Measurements from ENCODE around the gene SMTN.
"Not testable (repeated sequence)": the region's sequence is repeated elsewhere in the genome, so short reads cannot be mapped to it uniquely, and the experiment has no call there.

Gene SMTN

GRCh38 chr22:31107894-31108218, 26.7 kb downstream of the SMTN start:
- peaks cover 3% of the 10 kb centered on the region; the same call in 1 of the 2 replicates for H3K9me3 ChIP-seq
- H3K27me3 ChIP-seq (ENCODE audit: low read depth): no peaks in the 10 kb centered on the region
- no peaks in the 10 kb centered on the region for H3K36me3 ChIP-seq (replicated peaks)
- in situ Hi-C loops (cut with MboI; ENCODE audit: low sequenced_read_pairs): no loop called here
- no peak for DNase-seq (ENCODE audit: low spot score in 2 of 2)
- peaks cover 10% of the 10 kb centered on the region for H3K4me1 ChIP-seq
- peak overlapping the region; percentile 78 for H3K4me3 ChIP-seq

GRCh38 chr22:31112547-31113091, 31.5 kb downstream of the SMTN start:
- H3K9me3 ChIP-seq; in situ Hi-C loops (cut with MboI; ENCODE audit: low sequenced_read_pairs); H3K36me3 ChIP-seq (replicated peaks); H3K27me3 ChIP-seq (ENCODE audit: low read depth); DNase-seq (ENCODE audit: low spot score in 2 of 2); H3K4me1 ChIP-seq; H3K4me3 ChIP-seq: not testable (repeated sequence)

- Histone ChIP-seq H3K9me3 (no peaks in the 10 kb centered on the region), H3K27me3 (ENCODE audit: low read depth) (no peaks in the 10 kb centered on the region), H3K4me3 (no peak overlapping the region), H3K4me1 (peaks cover 4% of the 10 kb centered on the region; the same call in 1 of the 2 replicates), H3K36me3 (replicated peaks) (no peaks in the 10 kb centered on the region)
- in situ Hi-C loops (cut with MboI; ENCODE audit: low sequenced_read_pairs): no loop called here
- no peak for DNase-seq (ENCODE audit: low spot score in 2 of 2)
Observed at GRCh38 chr22:31118046-31118820, 37.1 kb downstream of the SMTN start.

DNA sequence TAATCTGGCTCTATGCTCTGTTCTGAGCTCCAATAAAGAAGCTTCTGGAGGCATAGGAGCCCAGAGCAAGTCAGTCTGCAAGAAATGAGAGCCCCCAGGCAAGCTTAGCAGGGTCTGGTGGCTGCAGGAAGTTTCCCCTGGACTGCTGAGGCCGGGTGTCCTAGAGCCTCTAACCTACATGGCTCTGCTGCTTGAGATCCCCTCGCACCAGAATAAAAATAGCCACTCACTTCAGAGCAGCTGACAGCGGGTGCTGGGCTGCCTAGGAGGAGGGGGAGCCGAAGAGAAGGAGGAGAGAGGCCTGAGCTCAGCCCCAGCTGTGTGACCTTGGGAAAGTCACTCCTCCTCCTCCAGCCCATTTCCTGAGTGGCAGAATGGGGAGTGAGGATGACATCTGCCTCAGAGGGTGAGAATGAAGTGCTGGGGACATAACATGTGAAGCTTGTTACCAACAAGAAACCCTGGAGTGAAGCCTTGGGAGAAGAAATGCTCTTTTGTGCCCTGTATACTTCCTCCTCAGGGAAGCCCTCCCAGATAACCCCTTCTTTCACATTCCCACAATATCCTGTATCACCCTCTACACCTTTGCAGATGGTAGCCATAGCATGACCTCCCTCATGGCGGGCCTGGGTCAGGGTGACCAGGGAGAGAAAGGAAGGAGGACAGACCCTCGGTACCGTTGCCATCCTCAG, 38.1 kb downstream of the SMTN start:
- in situ Hi-C loops (cut with MboI; ENCODE audit: low sequenced_read_pairs): no loop called here
- no peaks in the 10 kb centered on the region for H3K27me3 ChIP-seq (ENCODE audit: low read depth)
- peaks cover 4% of the 10 kb centered on the region; the same call in 1 of the 2 replicates for H3K4me1 ChIP-seq

GRCh38 chr22:31120230-31120629, 39.1 kb downstream of the SMTN start:
- DNase-seq (ENCODE audit: low spot score in 2 of 2): no peak
- H3K27me3 ChIP-seq (ENCODE audit: low read depth): no peaks in the 10 kb centered on the region
- in situ Hi-C loops (cut with MboI; ENCODE audit: low sequenced_read_pairs): no loop called here
- H3K9me3 ChIP-seq: no peaks in the 10 kb centered on the region
- H3K36me3 ChIP-seq (replicated peaks): no peaks in the 10 kb centered on the region
- H3K4me3 ChIP-seq: no peak overlapping the region
- H3K4me1 ChIP-seq: peaks cover 4% of the 10 kb centered on the region; the same call in 1 of the 2 replicates

More for the DNA sequence above, 38.1 kb downstream of the SMTN start:
- DNase-seq (ENCODE audit: low spot score in 2 of 2): no peak
- Histone ChIP-seq H3K36me3 (replicated peaks) (no peaks in the 10 kb centered on the region), H3K9me3 (no peaks in the 10 kb centered on the region), H3K4me3 (no peak overlapping the region)

DNA sequence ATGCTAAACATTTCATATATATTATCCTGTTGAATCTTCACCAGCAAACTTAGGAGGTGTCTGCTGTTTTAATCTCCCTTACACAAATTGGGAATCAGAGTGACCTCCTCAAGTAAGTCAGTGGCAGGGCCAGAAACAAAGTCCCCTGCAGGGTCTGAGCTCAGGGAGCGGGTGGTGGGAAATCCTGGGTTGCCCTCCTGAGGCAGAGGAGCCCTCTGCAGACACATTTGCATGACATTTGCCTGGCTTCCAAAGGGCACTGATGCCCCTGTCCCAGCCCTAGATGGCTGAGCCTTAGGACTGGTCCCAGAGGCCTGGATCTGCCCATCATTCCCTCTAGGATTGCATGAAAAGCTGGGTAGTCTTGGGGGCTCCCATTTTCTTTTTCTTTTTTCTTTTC, 39.5 kb downstream of the SMTN start:
- DNase-seq (ENCODE audit: low spot score in 2 of 2): no peak
- Histone ChIP-seq H3K27me3 (ENCODE audit: low read depth) (no peaks in the 10 kb centered on the region), H3K36me3 (replicated peaks) (no peaks in the 10 kb centered on the region), H3K4me3 (no peak overlapping the region), H3K4me1 (peaks cover 4% of the 10 kb centered on the region; the same call in 1 of the 2 replicates), H3K9me3 (no peaks in the 10 kb centered on the region)
- in situ Hi-C loops (cut with MboI; ENCODE audit: low sequenced_read_pairs): no loop called here

GRCh38 chr22:31121403-31121802, 40.3 kb downstream of the SMTN start:
- H3K27me3 ChIP-seq (ENCODE audit: low read depth): no peaks in the 10 kb centered on the region
- no peaks in the 10 kb centered on the region for H3K36me3 ChIP-seq (replicated peaks)
- peaks cover 4% of the 10 kb centered on the region; the same call in 1 of the 2 replicates for H3K4me1 ChIP-seq
- no peak for DNase-seq (ENCODE audit: low spot score in 2 of 2)
- no peaks in the 10 kb centered on the region for H3K9me3 ChIP-seq
- no peak overlapping the region for H3K4me3 ChIP-seq
- in situ Hi-C loops (cut with MboI; ENCODE audit: low sequenced_read_pairs): no loop called here

DNA sequence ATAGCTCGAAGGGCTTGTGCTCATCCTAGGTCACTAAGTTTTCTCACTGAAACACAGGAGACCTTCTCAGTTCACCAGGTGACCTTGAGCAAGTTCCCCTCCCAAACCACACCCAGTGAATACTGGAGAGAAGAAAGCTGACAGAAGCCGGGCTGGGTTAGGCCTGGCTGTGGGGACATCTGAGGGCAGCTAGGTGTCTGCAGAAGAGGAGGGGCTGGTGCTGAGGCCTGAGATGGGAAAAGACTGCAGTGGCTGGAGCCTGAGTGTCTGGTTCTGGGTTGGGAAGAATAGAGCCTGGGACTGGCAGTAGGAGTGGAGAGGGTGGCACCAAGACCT, 41.0 kb downstream of the SMTN start:
- in situ Hi-C loops (cut with MboI; ENCODE audit: low sequenced_read_pairs): no loop called here
- Histone ChIP-seq H3K4me1 (peaks cover 4% of the 10 kb centered on the region; the same call in 1 of the 2 replicates), H3K27me3 (ENCODE audit: low read depth) (no peaks in the 10 kb centered on the region), H3K36me3 (replicated peaks) (no peaks in the 10 kb centered on the region), H3K4me3 (no peak overlapping the region), H3K9me3 (no peaks in the 10 kb centered on the region)
- DNase-seq (ENCODE audit: low spot score in 2 of 2): no peak

DNA sequence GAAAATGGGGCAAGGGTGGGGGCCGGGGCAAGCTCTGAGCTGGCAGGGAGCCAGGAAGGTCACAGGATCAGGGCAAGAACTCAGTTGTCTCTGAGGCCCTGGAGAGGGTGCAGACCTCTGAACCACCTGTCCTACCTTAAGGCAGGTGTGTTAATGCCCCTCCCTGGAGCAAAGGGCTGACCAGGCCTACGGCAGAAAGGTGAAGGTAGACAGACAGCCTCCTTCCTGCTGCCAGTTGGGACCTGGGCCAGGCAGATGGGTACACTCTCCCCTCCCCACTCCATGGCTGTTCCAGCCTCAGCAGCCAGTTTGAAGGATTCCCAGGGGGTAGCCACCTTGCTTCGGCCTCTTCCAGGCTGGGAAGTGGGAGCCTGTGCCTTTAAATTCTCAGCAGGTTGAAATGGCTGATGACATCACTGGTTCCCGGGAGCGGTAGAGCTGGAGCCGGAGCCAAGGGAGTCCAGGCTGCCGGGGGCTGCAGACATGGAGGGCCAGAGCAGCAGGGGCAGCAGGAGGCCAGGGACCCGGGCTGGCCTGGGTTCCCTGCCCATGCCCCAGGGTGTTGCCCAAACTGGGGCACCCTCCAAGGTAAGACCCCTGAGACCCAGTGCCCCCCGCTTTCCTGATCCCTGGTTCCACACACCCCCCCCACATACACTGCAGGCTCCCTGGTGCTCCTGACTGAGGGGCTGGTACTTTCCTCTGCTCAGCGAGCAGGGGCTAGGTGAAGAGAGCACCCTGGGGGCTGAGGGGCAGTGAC, 41.6 kb downstream of the SMTN start, which contains the start of gene INPP5J:
INPP5J (plus strand) TSS at position 435 of the 760 bp plus-strand sequence; CDS start at position 484, 49 bp downstream.
- peak; percentile 68 to 76 for DNase-seq (ENCODE audit: low spot score in 2 of 2)

GRCh38 chr22:31123292-31123602, 42.1 kb downstream of the SMTN start:
- Histone ChIP-seq H3K4me3 (peak overlapping the region; percentile 44), H3K4me1 (peaks cover 4% of the 10 kb centered on the region; the same call in 1 of the 2 replicates), H3K36me3 (replicated peaks) (no peaks in the 10 kb centered on the region), H3K9me3 (no peaks in the 10 kb centered on the region), H3K27me3 (ENCODE audit: low read depth) (no peaks in the 10 kb centered on the region)
- DNase-seq (ENCODE audit: low spot score in 2 of 2): no peak
- in situ Hi-C loops (cut with MboI; ENCODE audit: low sequenced_read_pairs): no loop called here

More for the DNA sequence above, 41.6 kb downstream of the SMTN start, which contains the start of gene INPP5J:
- Histone ChIP-seq H3K9me3 (no peaks in the 10 kb centered on the region), H3K36me3 (replicated peaks) (no peaks in the 10 kb centered on the region), H3K4me3 (peak within 1 kb of the TSS; percentile 44), H3K4me1 (peaks cover 4% of the 10 kb centered on the region; the same call in 1 of the 2 replicates), H3K27me3 (ENCODE audit: low read depth) (no peaks in the 10 kb centered on the region)
- in situ Hi-C loops (cut with MboI; ENCODE audit: low sequenced_read_pairs): no loop called here

DNA sequence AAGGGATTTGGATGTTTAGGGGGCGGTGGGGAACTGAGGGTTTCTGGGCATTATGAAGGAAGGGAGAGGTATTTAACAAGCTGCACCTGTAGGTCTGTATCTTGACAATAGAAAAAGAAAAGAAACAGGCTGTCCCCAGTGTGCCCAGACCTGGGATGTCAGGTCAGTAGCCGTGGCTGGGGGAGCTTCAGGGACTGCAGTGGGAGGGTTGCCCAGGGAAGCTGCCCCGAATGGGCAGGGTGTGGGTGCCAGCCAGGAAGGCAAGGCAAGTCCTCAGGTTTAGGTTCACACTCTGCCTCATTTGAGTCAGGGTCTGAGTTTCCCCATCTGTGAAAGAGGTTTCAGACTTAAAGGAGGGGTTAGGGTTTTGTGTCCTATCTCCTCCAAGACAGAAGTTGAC, 43.2 kb downstream of the SMTN start:
- H3K9me3 ChIP-seq: no peaks in the 10 kb centered on the region
- DNase-seq (ENCODE audit: low spot score in 2 of 2): peak in 1 of 2 experiments; percentile 3
- H3K36me3 ChIP-seq (replicated peaks): no peaks in the 10 kb centered on the region
- peaks cover 4% of the 10 kb centered on the region; the same call in 1 of the 2 replicates for H3K4me1 ChIP-seq
- in situ Hi-C loops (cut with MboI; ENCODE audit: low sequenced_read_pairs): no loop called here
- no peak overlapping the region for H3K4me3 ChIP-seq
- no peaks in the 10 kb centered on the region for H3K27me3 ChIP-seq (ENCODE audit: low read depth)

DNA sequence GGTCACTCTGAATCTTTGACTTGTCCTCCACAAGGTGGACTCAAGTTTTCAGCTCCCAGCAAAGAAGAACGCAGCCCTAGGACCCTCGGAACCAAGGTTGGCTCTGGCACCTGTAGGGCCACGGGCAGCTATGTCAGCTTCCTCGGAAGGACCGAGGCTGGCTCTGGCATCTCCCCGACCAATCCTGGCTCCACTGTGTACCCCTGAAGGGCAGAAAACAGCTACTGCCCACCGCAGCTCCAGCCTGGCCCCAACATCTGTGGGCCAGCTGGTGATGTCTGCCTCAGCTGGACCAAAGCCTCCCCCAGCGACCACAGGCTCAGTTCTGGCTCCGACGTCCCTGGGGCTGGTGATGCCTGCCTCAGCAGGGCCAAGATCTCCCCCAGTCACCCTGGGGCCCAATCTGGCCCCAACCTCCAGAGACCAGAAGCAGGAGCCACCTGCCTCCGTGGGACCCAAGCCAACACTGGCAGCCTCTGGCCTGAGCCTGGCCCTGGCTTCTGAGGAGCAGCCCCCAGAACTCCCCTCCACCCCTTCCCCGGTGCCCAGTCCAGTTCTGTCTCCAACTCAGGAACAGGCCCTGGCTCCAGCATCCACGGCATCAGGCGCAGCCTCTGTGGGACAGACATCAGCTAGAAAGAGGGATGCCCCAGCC, 43.8 kb downstream of the SMTN start:
- Histone ChIP-seq H3K27me3 (ENCODE audit: low read depth) (no peaks in the 10 kb centered on the region), H3K4me3 (no peak overlapping the region), H3K4me1 (peaks cover 4% of the 10 kb centered on the region; the same call in 1 of the 2 replicates), H3K9me3 (no peaks in the 10 kb centered on the region), H3K36me3 (replicated peaks) (no peaks in the 10 kb centered on the region)
- in situ Hi-C loops (cut with MboI; ENCODE audit: low sequenced_read_pairs): no loop called here
- DNase-seq (ENCODE audit: low spot score in 2 of 2): no peak

DNA sequence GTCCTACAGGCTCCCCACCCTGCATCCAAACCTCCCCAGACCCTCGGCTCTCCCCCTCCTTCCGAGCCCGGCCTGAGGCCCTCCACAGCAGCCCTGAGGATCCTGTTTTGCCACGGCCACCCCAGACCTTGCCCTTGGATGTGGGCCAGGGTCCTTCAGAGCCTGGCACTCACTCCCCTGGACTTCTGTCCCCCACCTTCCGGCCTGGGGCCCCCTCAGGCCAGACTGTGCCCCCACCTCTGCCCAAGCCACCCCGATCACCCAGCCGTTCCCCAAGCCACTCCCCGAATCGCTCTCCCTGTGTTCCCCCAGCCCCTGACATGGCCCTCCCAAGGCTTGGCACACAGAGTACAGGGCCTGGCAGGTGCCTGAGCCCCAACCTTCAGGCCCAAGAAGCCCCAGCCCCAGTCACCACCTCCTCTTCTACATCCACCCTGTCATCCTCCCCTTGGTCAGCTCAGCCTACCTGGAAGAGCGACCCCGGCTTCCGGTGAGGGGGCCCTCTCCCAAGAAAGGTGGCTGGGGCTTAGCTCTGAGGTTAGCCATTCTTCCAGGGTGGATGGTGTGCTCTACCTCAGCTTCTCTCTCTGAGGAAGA, 44.5 kb downstream of the SMTN start:
- in situ Hi-C loops (cut with MboI; ENCODE audit: low sequenced_read_pairs): no loop called here
- H3K36me3 ChIP-seq (replicated peaks): no peaks in the 10 kb centered on the region

More for the DNA sequence above, 44.5 kb downstream of the SMTN start:
- no peaks in the 10 kb centered on the region for H3K9me3 ChIP-seq
- H3K4me3 ChIP-seq: no peak overlapping the region
- H3K27me3 ChIP-seq (ENCODE audit: low read depth): no peaks in the 10 kb centered on the region
- no peak for DNase-seq (ENCODE audit: low spot score in 2 of 2)
- H3K4me1 ChIP-seq: peaks cover 4% of the 10 kb centered on the region; the same call in 1 of the 2 replicates
